ENCODE results near the gene MCRS1. TPM values are rescaled to one million over a fixed set of nuclear protein-coding genes. Genes with fewer than 3 reads are reported as not detected.

MCRS1 gene
- total and polyA plus RNA-seq, 11 donors: 64.2 to 122 (median 87.9) TPM

- TF ChIP-seq CTCF (IDR thresholded peaks at IDR 0.05) (no peak), POLR2A (IDR thresholded peaks at IDR 0.05) (no peak)
- H3K27me3 ChIP-seq: peaks cover 0 to 29% (median 7%) of the 10 kb centered on the region in 9 donors
- no peak for DNase-seq
- no peak overlapping the region for H3K4me3 ChIP-seq
- H3K9me3 ChIP-seq: no peaks in the 10 kb centered on the region
- no peak for ATAC-seq
- H3K27ac ChIP-seq: no peak overlapping the region
- WGBS, 4 donors: 83 to 87% (median 84%) methylated on average over 6 of the region's 6 CpGs
- peaks cover 0 to 2% (median 0%) of the 10 kb centered on the region in 9 donors for H3K36me3 ChIP-seq
- H3K4me1 ChIP-seq: peaks cover 0 to 26% (median 17%) of the 10 kb centered on the region in 12 donors
- intact Hi-C loops (cut with DNase I): no loop called here
These were observed 17.2 kb downstream of the MCRS1 start for GRCh38 chr12:49550693-49551252.

GRCh38 chr12:49549735-49550692 lies 17.9 kb downstream of the MCRS1 start:
- peaks cover 0 to 29% (median 7%) of the 10 kb centered on the region in 9 donors for H3K27me3 ChIP-seq
- peak in 1 of 5 donors; percentile 20 for DNase-seq
- no peaks in the 10 kb centered on the region for H3K36me3 ChIP-seq
- no peak for TF ChIP-seq POLR2A (IDR thresholded peaks at IDR 0.05)
- no peak for TF ChIP-seq CTCF (IDR thresholded peaks at IDR 0.05)
- 94 to 96% (median 96%) methylated on average over 16 to 28 of the region's 28 CpGs for WGBS, 4 donors
- peaks cover 0 to 26% (median 17%) of the 10 kb centered on the region in 12 donors for H3K4me1 ChIP-seq
- H3K9me3 ChIP-seq: no peaks in the 10 kb centered on the region
- H3K27ac ChIP-seq: no peak overlapping the region
- ATAC-seq: no peak
- intact Hi-C loops (cut with DNase I): loop anchor here in 1 of 10 donors (5.0 kb wide), 1 partner anchor 32 kb away; no protein-coding TSS in a partner anchor
- peak overlapping the region in 6 of 12 donors; percentile 20 to 59 (median 52) for H3K4me3 ChIP-seq

GRCh38 chr12:49548822-49549648 lies 18.9 kb downstream of the MCRS1 start:
- intact Hi-C loops (cut with DNase I): loop anchor here in 1 of 10 donors (5.0 kb wide), 1 partner anchor 33 kb away; no protein-coding TSS in a partner anchor

More at GRCh38 chr12:49548822-49549648, 18.9 kb downstream of the MCRS1 start:
- H3K27me3 ChIP-seq: peaks cover 0 to 32% (median 7%) of the 10 kb centered on the region in 9 donors
- TF ChIP-seq CTCF (IDR thresholded peaks at IDR 0.05) (peak in 11 of 12 donors; percentile 6 to 68 (median 46)), POLR2A (IDR thresholded peaks at IDR 0.05) (no peak)
- peak overlapping the region; percentile 11 to 59 (median 48) for H3K4me3 ChIP-seq
- 5 to 10% (median 8%) methylated on average over 31 to 70 of the region's 70 CpGs for WGBS, 4 donors
- DNase-seq: peak in 2 of 5 donors; percentile 51 to 54
- no peak overlapping the region for H3K27ac ChIP-seq
- H3K4me1 ChIP-seq: peaks cover 0 to 26% (median 17%) of the 10 kb centered on the region in 12 donors
- no peaks in the 10 kb centered on the region for H3K36me3 ChIP-seq
- H3K9me3 ChIP-seq: no peaks in the 10 kb centered on the region
- peak in 3 of 4 donors; percentile 9 to 42 (median 31) for ATAC-seq
